Measurements from ENCODE around the gene CREBL2.

DNA sequence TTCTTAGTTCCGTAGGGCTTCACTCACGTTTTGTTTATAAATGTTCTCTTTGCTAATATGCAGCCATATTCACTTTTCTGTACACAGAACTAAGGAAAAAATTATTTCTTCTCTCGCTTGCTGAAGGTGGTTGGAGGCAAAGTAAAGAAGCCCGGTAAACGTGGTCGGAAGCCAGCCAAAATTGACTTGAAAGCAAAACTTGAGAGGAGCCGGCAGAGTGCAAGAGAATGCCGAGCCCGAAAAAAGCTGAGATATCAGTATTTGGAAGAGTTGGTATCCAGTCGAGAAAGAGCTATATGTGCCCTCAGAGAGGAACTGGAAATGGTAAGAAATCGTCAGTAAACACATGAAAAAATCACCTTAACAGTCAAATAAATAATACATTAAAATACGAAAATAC lies 24.0 kb downstream of the CREBL2 start:
- TF ChIP-seq, protein P1, sequence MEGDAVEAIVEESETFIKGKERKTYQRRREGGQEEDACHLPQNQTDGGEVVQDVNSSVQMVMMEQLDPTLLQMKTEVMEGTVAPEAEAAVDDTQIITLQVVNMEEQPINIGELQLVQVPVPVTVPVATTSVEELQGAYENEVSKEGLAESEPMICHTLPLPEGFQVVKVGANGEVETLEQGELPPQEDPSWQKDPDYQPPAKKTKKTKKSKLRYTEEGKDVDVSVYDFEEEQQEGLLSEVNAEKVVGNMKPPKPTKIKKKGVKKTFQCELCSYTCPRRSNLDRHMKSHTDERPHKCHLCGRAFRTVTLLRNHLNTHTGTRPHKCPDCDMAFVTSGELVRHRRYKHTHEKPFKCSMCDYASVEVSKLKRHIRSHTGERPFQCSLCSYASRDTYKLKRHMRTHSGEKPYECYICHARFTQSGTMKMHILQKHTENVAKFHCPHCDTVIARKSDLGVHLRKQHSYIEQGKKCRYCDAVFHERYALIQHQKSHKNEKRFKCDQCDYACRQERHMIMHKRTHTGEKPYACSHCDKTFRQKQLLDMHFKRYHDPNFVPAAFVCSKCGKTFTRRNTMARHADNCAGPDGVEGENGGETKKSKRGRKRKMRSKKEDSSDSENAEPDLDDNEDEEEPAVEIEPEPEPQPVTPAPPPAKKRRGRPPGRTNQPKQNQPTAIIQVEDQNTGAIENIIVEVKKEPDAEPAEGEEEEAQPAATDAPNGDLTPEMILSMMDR (IDR thresholded peaks at IDR 0.05 in 8 of 11, conservative IDR thresholded peaks at IDR 0.05 in 3 of 11) = no peak
- TF ChIP-seq POLR2A (IDR thresholded peaks at IDR 0.05) = no peak
- TF ChIP-seq POLR2AphosphoS5 (IDR thresholded peaks at IDR 0.05) = no peak

All from spleen (tissue), 7 donors.